Measurements from ENCODE around the gene OR2L8.

GRCh38 chr1:247942624-247943023 is 6.0 kb upstream of the OR2L8 start:
- TF ChIP-seq CTCF (IDR thresholded peaks at IDR 0.05; ENCODE audit: low read depth, low read length) = no peak
- TF ChIP-seq MAX (IDR thresholded peaks at IDR 0.05; ENCODE audit: low read depth, low read length) = no peak
- no peak for TF ChIP-seq POLR2A (IDR thresholded peaks at IDR 0.05; ENCODE audit: extremely low read depth, insufficient read length)
